GM06990 (cell line): ENCODE measurements around the gene ASPHD2.

Experiments
- DNase-seq: peaks from one replicate; pipeline ENCODE4 v3.0.0-alpha.2; 2011; ENCODE audit not compliant: insufficient read length; ENCODE audit errors: extremely low read depth
- H3K27me3 ChIP-seq: replicated peaks from 2 replicates; pipeline ENCODE4 v1.6.0; 2011; ENCODE audit warnings: low read length; ENCODE audit not compliant: control insufficient read depth, insufficient read depth
- H3K36me3 ChIP-seq: 2 replicates; pipeline ENCODE4 v1.5.1; 2011; ENCODE audit warnings: low read length; ENCODE audit not compliant: control insufficient read depth, insufficient read depth
- H3K4me3 ChIP-seq: replicated peaks from 2 replicates; pipeline ENCODE4 v1.5.1; 2011; ENCODE audit warnings: low read depth, mild to moderate bottlenecking, control low read depth, low read length
- CTCF ChIP-seq: IDR thresholded peaks from 2 replicates; pipeline ENCODE4 v1.5.1; 2011; ENCODE audit warnings: low read length, control low read depth, mild to moderate bottlenecking, inconsistent platforms; ENCODE audit not compliant: insufficient read depth, poor library complexity, severe bottlenecking

Gene ASPHD2

GRCh38 chr22:26389125-26389524, 39.9 kb upstream of the ASPHD2 start:
- H3K36me3 ChIP-seq, result no peaks in the 10 kb centered on the region
- TF ChIP-seq CTCF, result no peak
- H3K27me3 ChIP-seq, result no peaks in the 10 kb centered on the region; the same call in 1 of the 2 replicates
- DNase-seq, result no peak
- no peak overlapping the region for H3K4me3 ChIP-seq

- no peaks in the 10 kb centered on the region for H3K27me3 ChIP-seq
- no peaks in the 10 kb centered on the region for H3K36me3 ChIP-seq
- no peak for TF ChIP-seq CTCF
- H3K4me3 ChIP-seq, result no peak overlapping the region
- no peak for DNase-seq
These were observed 38.0 kb upstream of the ASPHD2 start for GRCh38 chr22:26391091-26391490.

GRCh38 chr22:26391623-26392022, 37.4 kb upstream of the ASPHD2 start:
- TF ChIP-seq CTCF, result no peak
- Histone ChIP-seq H3K4me3 (no peak overlapping the region), H3K27me3 (no peaks in the 10 kb centered on the region), H3K36me3 (no peaks in the 10 kb centered on the region)
- no peak for DNase-seq

GRCh38 chr22:26393929-26394328, 35.1 kb upstream of the ASPHD2 start:
- H3K27me3 ChIP-seq, result no peaks in the 10 kb centered on the region
- no peak for DNase-seq
- H3K4me3 ChIP-seq, result no peak overlapping the region
- H3K36me3 ChIP-seq, result no peaks in the 10 kb centered on the region
- no peak for TF ChIP-seq CTCF

GRCh38 chr22:26394777-26395176, 34.3 kb upstream of the ASPHD2 start:
- Histone ChIP-seq H3K27me3 (no peaks in the 10 kb centered on the region), H3K36me3 (no peaks in the 10 kb centered on the region), H3K4me3 (no peak overlapping the region)
- TF ChIP-seq CTCF, result no peak
- DNase-seq, result no peak

GRCh38 chr22:26395926-26396325, 33.1 kb upstream of the ASPHD2 start:
- H3K36me3 ChIP-seq, result no peaks in the 10 kb centered on the region
- TF ChIP-seq CTCF, result no peak
- no peaks in the 10 kb centered on the region for H3K27me3 ChIP-seq
- H3K4me3 ChIP-seq, result no peak overlapping the region
- DNase-seq, result no peak
